UCSD-AML1 (cell line): Measurements from ENCODE around the gene TBC1D7.
A peak's percentile ranks its signal among the peaks of the same experiment; 100 is the strongest.

Experiments
- DNase-seq: peaks from one replicate; lab custom pipeline; 2025; ENCODE audit not compliant: unreplicated experiment; lab: John Stamatoyannopoulos, UW

TBC1D7 gene

DNA sequence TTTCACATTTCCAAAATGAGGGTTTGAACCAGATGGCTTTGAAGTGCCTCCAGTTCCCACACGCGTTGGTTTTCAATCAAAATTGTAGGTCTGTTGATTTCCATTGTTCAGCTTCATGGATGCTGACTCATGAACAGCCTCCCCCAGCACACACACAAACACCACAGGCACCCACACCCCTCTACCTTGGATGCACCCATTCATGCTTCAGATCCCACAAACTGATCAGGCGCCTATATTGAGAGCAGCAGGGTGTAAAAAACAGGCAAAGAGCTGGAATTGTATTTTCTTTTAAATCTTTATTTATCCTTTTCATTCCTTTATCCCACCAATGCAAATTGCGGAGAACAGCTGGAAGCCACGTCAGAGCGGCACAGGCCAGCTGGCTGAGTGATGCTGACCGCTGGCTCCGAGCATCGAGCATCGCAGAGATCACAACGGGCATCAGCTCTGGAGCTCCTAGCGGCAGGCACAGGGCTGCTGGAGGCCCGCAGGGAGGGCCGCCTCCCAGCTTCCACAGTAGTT lies 29.3 kb upstream of the TBC1D7 start:
- no peak for DNase-seq

DNA sequence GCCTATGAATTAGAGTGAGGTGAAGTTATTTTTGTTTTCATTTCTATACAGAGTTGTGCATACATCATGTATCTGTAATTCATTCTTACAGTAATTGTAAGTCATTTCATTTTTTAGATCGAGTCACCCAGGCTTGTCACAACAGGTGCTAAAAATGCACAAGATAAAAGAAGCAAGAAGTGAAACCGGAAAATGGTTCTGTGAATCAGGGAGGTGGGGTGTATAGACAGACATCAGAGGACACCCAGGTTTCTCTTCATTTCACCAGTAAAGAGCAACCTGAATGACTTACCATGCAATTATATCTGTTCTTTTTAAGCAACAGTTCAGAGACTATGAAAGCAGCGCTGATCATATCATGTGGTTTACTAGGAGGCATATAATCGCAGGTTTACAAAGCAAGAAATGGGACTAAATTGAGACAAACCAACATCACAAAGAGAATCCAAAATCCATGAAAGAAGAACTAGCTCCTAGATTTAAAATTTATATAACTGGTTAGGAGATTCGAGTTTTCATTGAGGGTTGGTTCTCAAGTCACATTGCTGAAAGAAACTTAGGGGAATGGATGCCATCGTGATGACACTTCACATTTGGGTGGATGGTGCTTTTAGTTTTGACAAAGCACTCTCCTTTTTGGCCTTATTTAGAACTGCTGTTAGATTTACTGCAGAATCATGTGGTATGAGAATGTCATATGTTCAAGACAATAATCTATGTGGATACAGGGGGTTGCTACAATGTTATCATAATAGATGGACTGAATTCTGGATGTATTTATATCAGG lies 27.9 kb upstream of the TBC1D7 start:
- no peak for DNase-seq

DNA sequence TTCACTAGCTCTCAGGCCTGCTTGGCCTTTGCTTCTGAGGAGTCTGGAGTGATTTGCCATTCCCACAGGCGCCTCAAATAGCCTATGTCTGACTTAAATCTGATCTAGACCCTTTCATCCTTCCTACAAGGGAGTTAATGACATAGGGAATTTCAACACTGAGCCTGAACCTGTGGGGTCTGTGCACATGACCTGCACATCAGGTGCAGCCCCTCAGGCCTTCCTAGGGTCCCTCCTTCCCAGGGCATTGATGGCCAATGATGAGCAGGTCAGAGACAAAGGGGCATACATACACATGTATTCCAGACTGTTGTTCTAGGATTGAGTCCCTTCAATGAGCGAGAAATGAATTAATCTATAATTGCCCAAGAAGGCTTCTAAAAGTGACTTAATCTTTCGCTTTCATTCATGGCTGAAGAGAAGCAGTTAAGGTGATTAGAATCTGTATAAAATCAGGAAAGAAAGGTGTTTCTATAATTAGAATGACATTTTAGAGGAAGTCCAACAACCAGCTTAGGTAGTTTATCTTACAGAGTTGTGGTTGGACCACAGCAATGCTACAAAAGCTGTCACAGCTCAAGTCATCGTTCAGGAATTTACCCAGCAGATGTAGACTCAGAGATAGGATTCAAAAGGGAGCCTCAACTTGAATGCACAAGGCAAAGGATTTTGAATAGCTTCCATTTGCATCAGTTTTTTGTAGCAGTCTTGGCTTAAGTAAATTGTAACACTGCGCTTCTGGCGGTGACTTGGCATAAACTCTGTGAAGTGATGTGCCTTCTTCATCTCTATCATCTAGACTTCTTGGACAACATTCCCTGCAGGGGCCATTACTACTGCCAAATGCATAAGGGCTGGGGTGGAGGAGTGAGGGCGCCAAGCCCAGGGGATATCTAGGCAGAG lies 27.0 kb upstream of the TBC1D7 start:
- peak; percentile 37 for DNase-seq

DNA sequence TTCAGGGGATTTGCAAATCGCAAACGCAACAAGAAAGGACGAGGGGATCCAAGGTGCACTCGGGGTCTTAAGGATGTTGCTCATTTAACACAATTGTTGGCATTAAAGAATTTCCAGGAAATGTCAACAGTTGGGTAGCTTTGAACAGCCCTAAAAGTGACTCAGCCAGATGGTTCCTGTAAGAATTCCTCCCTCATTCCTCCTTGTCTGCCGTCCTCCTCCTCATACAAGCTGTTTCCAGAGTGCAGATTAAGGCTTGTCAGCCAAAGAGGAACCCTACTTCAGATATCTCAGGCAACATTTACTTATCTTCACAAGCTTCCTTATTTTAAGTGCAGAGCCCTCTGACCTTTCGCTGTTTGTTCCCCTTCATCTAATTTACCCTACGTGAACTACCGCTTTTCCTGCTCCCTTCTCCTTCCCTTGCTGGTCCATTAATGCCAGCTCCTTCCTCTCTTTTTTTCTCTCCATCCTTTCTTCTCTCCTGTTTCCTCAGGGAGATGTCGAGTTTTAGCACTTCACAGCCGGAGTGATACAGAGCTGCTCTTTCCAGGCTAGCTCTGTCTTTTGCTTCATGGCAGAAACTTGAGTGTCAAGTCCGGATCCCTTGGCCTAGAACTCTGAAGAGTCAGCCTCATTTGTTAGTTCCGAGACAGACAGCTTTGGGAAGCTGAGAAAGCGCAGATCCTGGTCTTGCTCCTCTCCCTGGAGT lies 26.1 kb upstream of the TBC1D7 start:
- peak; percentile 57 for DNase-seq

DNA sequence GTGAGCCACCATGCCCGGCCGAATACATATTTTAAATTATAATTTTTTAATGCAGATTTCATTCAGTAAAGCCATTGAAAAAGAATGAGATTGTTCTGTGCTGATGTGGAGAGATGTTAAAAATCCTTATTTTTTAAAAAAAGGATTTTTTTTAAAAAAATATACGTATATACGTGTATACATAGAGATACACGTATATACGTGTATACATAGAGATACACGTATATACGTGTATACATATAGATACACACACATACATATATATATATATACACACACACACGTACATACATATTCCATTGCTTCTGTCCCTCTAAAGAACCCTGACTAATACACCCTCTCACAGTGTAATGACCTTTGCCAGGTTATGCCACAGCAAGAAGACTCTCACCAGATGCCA lies 23.8 kb upstream of the TBC1D7 start:
- no peak for DNase-seq

DNA sequence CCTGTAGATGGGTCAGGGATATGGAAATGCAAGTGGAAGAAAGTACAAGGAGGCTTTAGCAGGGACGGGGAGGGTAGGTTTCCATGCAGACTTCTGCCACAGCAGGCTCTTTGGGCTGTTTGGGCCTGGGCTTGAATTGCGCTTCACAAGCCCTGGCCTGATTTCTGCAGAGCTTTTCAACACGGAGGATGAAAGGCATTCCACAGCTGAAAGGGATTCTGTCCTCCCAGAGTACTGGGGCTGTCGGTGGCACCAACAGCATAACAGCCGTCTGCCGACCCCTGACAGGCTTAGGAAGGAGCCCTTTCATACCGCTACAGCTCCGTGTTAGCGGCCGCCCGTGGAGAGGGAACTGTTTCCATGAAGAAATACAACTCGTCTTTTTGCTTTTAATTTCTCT lies 22.9 kb upstream of the TBC1D7 start:
- no peak for DNase-seq

DNA sequence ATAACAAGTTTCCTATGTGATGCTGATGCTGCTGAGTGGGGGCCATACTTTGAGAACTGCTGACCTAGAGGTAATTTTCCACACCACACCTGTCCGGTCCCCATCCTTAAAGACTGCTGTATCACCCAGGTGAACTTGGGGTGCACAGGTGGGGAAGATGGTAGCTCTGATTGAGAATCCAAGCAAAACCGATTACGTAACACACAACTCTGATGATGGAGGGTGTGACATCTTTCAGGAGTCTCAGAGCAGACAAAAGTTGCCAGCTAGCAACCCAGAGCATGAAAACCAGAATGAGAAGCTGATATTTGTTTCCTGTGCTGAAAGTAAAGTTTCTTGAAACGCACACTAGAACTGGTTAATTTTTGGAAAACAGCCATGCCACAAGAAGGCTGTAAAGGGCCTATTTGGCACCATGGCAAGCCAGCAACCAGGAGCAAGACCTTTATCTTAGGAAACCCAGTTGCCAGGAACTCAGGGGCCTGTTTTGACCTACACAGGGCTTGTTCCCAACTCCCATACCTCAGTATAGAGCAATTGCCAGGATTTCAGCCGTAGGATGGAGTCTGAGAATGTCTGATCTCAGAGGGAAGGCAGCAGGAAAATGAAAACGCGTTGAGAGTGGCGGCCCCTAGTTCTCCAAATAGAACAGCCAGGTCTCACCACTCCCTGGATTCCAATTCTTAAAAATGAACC lies 21.6 kb upstream of the TBC1D7 start:
- no peak for DNase-seq

DNA sequence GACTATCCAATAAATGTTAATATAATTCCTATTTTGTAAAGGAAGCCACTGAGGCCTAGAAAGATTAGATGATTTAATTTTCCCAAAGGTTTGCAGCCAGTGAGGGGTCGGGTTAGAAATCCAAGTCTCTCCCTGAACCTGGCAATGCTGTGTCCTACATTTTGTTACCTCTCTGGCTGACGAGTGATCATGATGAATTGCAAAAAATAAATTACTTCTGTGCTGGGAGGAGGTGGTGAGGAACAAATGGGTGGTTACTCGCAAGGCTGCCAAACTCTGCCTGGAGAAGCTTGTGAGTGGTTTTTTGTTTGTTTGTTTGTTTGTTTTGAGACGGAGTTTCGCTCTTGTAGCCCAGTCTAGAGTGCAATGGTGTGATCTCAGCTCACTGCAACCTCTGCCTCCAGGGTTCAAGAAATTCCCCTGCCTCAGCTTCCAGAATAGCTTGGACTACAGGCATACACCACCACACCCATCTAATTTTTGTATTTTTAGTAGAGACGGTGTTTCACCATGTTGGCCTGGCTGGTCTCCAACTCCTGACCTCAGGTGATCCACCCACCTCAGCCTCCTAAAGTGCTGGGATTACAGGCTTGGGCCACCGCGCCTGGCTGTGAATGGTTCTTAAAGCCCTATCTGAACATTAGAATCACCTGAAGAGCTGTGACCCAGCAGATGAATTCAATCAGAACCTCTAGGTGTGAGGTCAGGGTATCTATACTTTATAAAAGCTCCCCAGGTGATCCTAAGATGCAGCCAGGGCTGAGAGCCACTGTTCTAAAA lies 20.2 kb upstream of the TBC1D7 start:
- no peak for DNase-seq

DNA sequence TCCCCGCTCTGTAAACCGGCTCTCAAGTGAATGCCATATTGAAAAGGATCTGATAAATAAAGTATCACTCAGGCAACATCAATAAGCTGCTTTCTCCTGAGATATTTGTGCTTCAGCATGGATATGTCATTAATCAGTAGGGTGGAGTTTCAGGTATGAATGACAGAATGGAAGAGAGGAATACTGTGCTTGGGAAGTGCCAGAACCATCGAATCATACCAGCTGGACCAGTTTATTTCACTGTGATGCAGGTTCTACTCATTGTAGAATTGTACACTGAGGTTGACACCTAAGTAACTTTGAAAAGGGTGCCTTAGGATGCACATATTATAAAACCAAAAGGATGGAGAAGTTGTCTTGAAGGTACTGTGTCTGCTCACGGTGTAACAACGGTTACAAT lies 17.9 kb upstream of the TBC1D7 start:
- DNase-seq, result no peak

DNA sequence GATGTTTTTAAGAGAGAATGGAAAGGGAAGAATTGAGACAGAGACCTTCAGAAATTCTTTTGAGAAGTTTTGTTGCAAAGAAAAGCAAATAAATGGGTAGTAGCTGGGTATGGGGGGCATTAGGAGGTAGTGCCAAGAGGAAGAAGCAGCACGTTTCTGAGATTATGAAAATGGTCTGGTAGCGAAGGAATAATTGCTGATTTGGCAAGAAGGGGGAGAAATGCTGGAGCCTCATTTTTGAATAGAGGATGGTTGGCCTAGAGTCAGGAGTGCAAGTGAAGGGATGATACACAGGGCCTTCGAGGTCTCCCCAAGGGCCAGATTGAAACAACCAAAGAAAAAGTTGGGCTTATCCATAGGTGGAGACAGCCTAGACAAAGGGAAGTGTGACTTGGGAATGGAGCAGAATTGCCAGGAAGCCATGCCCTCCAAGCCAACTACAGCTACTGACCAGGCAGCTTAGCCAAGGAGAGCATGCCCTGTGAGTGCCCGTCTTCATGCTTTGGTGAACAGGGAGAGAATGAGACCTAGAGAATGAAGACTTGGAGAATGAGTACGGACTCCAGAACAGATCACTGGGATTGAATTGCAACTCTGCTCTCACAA lies 14.2 kb upstream of the TBC1D7 start:
- no peak for DNase-seq

DNA sequence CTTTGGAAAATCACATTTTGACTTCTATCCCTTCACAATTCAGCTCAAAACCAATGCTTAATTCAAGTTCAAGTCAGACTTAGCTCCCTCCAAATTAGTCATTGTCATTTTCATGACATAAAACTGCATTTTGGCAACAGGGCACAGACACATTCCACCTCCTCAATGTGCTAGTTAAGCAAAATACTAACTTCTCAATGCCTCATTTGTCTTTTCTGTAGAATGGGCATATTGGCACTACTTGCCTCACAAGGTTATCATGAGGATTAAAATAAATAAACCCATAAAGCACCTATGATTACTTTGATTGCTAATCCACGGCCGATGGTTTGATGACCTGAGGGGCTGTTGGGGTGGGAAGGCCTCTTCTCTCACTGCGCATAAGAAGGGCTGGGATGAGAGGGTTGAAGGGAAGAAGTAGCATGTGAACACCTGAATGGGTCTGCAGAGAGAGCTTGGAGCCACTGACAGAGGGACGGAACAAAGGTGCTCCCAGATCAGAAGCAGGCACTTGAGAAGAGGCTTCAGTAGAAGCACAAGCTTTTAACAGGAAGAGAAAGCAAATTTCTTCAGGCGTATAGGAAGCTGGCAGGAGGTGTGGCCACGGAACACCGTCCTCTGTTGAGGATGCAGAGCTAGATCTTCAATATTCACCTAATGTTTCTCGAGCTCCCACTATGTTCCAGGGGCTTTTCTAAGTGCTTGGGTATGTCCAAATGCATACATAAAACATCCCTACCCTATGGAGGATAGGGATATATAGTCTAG lies 11.7 kb upstream of the TBC1D7 start:
- DNase-seq, result no peak

DNA sequence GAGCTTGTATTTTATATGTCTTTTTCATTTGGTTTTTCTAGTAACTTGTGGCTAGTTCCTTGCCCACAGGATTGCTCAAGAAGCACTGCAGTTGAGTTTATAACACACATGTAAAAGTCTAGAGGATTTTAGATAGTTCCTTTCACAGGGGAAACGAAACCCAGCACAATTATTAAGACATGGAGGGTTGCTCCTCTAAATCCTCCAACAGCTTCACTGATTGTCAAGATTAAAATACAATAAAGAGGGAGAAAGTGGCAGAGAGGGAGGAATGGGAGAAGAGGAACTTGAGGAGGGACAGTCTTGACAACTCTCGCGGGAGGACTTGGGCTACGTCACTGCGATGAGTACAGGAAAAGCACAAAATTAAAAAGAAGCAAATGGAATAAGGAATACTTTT lies 9.7 kb upstream of the TBC1D7 start:
- DNase-seq, result no peak

DNA sequence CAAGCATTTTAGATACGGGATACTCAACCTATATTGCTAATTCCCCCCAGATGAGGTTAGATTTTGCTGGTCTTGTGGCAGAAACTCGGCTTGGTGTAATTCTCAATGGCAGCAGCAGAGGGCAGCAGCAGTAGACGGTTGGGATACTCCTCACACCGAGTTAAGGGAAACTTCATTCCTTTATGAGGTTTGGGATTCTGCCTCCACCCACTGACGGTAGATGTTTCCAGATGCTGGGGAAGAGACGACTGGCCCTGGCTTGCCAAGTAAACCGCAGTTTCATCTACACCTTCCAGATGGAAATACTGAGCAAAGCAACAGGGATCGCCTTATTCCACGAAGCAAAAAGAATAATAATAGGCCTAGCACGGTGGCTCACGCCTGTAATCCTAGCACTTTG lies 8.2 kb upstream of the TBC1D7 start:
- peak; percentile 80 for DNase-seq

DNA sequence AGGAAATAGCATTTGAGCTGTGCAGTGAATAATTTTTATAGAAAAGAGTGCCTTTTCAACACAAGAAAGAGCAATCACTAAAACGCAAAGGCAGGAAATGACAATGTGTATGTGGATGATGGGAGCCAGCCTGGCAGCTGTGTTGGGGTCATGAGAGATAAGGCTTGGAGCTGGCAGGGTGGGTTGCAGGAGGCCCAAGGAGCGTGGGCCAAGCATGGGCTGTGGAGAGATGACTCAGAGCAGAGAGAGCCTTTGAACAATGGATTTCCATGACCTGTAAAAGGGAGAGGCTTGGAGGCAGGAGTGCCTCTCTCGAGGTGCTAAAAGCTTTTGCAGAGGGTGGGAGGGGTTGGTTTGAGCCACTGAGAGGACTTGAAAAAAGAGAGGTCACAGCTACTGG lies 6.6 kb upstream of the TBC1D7 start:
- peak; percentile 50 for DNase-seq

DNA sequence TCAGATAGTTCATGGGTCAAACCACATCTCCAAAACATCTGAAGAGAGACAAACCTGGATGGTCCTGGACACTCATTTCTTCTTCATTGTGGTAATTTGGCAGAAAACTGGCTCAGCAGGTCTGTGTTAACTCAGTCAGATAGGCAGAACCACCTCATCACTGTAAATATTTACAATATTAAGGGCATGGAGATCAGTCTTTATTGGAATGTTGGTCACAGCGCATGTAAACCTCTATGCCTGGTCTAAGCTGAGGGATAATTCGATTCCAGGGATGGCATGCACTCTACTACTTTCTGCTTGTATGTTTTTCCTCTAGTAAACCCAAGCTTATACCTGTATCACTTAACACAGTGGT lies 4.0 kb upstream of the TBC1D7 start:
- no peak for DNase-seq

DNA sequence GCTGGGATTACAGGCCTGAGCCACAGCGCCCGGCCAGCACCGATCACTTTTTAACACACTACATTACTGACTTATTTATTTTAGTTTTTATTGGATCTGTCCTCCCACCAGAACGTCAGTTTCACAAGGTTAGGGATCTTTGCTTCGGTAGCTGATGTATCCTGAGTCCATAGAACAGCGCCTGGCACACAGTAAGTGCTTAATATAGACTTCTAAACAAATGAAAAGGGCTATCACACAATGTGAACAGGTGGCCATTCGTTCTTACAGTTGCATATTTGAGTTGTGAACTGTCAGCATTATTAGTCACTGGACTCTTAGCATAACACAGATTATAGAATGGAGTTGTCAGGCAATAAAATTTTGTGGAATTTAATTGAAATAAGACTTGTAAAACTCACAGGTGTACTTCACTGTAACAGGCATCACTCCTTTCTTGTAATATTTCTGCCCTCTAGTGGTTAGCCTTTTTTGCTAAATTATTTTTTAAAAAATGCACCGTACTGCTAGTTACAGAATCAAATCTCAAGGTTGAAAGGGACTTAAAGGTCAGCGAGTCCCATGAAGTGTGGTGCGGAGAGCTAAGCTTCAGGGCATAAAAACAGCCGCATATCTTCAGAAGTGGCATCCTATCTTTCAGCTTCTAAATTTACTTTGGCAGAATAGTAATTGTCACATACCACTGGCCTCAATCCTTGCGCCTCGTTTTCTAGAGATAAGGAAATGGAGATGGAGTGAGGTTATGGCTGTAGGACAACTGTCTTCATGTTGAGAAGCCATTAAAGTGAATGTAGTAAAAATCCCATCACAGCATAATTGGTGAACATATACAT lies 3.4 kb upstream of the TBC1D7 start:
- no peak for DNase-seq

DNA sequence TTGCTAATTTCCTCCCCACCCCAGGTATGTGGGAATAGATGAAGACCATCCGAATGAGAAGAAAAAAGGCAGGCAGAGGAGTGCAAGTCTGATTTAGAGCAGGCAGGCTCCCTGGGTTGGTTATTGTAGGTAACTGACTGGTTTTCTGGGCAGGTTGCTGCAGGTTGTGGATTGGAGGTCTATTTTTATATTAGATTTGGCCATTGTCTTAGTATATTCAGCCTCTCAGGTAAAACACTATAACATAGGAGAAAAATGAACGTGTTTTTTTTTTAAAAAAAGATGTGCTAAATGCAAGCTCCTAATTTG lies 492 bp upstream of the TBC1D7 start:
- DNase-seq, result no peak

DNA sequence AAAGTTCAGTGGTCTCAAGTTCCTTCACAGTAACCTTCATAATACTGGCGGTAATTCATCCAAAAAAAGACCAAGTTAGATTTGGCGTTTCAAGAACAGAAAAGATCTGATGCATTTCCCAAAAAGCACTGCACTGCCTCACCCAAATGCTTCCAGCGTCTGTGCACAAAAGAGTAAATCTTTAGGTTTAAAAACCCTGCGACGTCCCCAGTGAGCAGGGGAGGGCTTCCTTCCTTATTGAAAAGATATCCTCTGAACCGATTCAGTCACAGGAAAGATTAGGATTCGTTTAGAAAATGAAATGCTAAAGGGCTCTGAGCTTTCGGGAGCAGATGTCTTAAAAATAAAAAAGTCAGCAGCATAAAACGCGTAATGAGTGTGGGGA lies 654 bp downstream of the TBC1D7 start:
- DNase-seq, result peak; percentile 28
